GM18519 (cell line): ENCODE measurements around the gene IDH3B.
"Not testable (repeated sequence)": the region's sequence is repeated elsewhere in the genome, so short reads cannot be mapped to it uniquely, and the experiment has no call there.

ENCODE experiments used
- ATAC-seq: cut with Tn5 transposase; IDR thresholded peaks from one replicate; pipeline ENCODE4 v1.9.1; 2021; ENCODE audit warnings: mild to moderate bottlenecking, moderate library complexity; ENCODE audit not compliant: unreplicated experiment, low FRiP score

IDH3B gene

GRCh38 chr20:2663887-2664719 is at the start of gene IDH3B:
TSS of gene IDH3B (minus strand) at chr20:2664216. CDS start at chr20:2664188, 28 bp downstream.
- peak; percentile 58 for ATAC-seq

DNA sequence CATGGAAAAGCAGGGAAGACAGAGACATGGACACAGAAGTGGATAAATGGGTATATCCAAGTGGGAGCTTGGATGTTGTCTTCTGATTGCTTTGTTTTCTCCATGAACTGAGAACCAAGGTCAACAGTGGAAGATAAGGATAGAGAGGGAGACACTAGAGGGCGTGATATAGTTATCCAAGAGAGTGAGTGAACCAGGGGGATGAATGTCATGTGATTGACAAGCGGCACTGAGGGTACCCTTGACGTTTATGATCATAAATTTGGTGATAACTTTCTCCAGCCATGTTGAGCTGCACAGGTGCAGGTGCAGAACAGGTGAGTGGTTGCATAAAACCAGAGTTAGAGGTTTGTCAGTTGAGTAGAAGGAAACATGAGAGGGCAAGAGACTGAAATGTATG is 49.3 kb upstream of the IDH3B start:
- no peak for ATAC-seq

GRCh38 chr20:2709205-2709981 is 45.4 kb upstream of the IDH3B start:
- ATAC-seq: no peak

DNA sequence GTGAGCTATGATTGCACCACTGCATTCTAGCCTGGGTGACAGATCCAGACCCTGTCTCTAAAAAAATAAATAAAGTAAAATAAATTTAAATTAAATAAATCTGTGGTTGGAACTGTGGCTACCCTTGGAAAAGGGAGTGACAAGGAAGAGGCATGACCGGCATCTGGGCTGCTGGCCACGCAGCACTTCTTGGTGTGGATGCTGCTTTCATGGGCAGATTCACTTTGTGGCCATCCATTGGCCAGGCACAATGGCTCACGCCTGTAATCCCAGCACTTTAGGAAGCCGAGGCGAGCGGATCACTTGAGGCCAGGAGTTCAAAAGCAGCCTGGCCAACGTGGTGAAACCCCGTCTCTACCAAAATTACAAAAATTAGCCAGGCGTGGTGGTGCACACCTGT is 44.6 kb upstream of the IDH3B start:
- ATAC-seq: no peak

DNA sequence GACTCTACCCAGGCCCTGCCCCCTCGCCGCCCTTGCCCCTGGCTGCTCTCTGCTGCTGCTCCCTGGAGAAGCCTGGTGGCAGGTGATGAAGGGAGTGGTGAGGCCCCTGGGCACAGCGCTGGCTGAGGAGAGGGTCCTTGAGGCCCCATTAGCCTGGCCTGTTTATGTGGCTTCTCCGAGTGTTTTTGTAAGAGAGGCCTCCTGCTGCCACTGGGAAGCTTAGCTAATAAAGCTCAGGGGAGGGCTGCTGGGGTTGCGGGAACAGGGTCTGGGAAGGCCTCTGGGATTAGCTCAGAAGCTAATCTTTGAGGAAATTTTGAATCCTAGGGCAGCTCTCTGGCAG is 44.0 kb upstream of the IDH3B start:
- ATAC-seq: no peak

- ATAC-seq: no peak
These were observed 43.5 kb upstream of the IDH3B start for GRCh38 chr20:2707353-2708072.

DNA sequence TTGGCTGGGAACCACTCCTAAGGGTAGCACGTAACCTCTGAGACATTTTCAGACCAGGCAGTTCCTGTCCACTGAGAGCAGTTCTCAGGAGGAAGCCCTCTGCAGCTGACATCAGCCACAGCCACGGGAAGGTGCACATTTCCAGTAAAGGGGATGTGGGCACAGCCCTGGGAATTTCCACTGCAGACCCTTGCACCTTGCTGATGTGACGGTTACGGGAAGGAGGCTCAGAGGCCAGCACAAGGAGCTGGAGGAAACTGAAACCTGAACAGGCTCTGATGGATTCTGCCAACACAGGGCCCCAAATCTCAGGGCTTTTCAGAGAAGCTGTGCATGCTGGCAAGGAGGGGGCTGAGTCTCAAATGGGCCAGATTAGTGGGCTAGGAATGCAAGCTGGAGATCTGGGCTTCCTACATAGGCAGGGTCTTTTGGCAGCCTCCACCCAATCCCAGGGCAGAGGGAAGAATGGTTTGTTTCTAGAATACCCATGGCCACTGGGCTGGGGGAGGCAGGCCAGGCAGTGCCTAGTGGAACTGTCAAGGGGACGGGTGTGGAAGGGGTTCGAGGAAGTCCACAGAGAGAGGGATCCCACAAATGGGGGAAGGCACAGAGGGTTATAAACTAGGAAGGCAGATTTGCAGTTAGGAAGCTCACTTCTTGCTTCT is 42.8 kb upstream of the IDH3B start:
- ATAC-seq: no peak

DNA sequence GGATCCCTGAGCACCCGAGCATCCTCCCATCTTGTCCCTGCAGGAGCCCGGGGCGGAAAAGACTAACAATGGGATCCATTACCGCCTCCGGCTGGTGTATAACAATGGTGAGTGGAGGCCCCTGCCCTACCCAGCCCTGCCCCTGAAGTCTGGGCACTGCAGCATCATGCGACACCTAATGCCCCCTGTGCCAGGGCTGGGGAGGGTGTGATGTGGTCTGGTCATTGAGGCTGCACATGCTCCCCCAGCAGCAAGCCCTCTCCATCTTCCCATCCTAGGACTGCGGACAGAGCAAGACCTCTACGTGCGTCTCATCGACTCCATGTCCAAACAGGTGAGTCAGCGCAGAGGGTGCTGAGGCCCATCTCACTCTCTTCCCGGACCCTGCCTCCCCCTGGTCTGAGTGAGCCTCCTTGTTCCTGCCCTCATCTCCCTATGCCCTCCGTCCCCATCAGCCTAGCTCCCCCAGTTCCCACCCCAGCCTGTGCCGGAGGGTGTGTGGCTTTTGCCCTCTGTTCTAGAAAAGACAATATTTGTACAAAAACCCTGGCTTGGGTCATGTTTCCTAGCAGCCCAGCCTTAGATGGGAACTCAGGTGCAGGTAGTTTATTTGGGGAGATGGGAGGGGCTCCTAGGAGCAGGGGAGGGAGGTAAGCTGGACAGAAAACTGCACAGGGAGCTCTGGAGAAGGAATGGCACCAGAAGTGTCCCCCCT is 42.1 kb upstream of the IDH3B start:
- ATAC-seq: no peak

GRCh38 chr20:2703716-2704475 is 39.9 kb upstream of the IDH3B start:
- ATAC-seq: no peak

DNA sequence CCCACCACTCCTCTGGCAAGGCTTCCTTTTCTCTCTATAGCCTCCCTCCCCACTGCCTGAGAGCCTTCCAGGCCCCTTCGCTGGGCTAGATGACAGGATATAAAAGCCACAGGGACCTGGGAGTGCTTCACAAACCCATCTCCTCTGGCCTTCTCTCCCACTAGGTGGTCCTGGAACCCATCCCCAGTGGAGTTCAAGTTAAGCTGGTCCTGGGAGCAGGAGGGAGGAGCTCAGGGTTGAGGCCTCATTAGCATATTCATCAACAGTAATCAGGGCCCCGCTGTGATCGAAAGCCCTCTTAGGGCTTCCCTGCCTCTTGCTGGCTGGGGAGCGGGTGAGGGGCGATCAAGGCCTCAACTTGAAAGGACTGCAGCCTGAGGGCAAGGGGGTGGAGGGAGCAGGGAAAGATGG is 37.7 kb upstream of the IDH3B start:
- no peak for ATAC-seq

DNA sequence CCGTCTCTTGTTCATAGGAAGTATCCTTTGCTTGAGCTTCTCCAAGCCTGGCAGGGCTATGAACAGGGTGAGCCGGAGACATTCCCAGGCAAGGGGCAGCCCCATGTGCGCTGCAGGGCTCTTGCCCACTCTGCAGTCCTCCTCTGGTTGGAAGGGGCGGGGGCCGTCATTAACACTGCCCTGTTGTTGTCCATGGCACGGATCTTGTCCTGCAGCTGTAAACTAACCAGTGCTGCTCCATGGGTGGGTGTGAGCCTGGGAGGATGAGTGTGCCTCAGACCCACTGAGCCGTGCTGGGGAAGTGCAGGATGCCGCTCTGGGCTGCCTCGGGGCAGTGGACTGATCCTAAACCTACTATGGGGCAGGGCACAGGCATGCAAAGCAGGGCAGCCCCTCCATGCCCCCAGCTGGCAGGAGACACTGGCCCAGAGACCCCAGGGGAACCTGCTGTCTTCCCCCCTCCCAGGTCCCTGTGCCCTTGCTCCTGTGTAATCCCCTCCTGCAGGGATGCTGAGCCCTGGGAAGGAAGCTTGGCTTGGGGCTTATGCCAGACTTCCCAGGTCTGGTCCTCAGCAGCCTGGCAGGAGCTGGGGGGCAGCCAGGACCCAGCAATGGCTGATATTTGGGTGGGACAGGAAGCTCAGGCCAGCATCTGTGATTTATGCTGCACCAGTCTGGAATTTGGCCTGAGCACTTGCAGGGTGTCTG is 37.1 kb upstream of the IDH3B start:
- ATAC-seq: no peak

DNA sequence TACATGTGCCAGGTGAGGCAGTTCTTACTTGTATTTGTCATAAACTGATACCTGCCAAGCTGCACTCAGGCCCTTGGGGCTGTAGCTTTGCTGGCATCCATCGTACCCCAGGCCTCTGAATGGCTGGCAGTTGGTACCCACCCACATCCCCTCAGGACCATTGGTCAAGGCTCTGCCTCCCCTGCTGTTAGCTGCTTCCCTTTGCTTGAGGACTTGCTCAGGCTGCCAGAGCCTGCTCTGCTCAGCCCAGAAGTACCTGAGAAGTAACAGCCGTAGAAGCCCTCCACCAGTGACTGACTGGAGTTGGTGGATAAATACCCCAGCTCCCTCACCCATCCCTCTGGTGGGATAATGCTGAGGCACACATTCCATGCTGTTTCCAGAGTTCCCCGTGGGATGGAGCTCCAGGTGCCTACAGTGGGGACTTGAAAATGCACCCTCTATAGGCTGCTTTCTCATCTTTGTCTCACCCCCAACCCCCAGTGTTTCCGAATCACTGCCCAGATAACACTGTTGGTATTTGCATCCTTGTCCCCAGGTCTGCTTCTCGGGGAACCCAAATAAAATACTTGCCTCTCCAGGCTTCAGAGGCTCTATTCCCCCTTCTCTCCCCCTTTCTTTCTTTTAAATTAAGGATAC is 35.9 kb upstream of the IDH3B start:
- no peak for ATAC-seq

DNA sequence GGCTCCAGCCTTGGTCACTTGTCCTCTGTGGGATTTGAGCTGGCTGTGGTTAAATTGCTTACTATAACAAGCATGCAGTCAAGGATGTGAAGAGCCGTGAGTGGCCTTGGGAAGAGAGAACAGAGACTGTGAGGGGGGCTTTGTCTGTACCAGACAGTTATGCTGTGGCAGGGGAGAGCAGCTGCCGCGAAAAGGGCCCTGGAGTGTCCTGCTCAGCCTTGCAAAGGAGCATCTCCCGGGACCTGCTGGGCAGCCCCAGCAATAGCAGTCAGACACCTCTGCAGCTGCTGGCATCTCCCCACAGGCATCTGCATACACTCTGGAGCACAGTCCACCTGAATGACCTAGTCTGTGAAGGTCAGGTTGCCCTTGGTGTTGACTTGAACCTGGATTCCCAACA is 34.9 kb upstream of the IDH3B start:
- no peak for ATAC-seq

- no peak for ATAC-seq
These were observed 34.3 kb upstream of the IDH3B start for GRCh38 chr20:2698186-2698817.

GRCh38 chr20:2697768-2698167 is 33.8 kb upstream of the IDH3B start:
- ATAC-seq: no peak

GRCh38 chr20:2696646-2697045 is 32.6 kb upstream of the IDH3B start:
- ATAC-seq: no peak

DNA sequence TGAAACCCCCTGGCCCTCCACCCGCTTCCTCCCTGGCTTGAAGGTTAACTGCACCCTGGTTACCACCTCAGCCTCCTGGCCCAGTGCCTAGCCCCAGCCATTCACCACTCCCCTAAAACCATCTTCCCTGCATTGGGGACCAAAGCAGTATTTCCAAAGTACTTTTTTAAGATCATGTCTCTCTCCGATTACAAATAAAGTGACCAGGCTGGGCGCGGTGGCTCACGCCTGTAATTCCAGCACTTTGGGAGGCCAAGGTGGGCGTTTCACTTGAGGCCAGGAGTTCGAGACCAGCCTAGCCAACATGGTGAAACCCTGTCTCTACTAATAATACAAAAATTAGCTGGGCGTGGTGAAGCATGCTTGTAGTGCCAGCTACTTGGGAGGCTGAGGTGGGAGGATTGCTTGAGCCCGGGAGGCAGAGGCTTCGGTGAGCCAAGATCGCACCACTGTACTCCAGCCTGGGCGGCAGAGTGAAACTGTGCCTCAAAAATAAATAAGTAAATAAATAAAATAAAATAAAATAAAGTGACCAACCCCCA is 32.0 kb upstream of the IDH3B start:
- ATAC-seq: not testable (repeated sequence)
